PC-3 (cell line): ENCODE results near the gene CBX1. TPM values are rescaled to one million over a fixed set of nuclear protein-coding genes. Genes with fewer than 3 reads are reported as not detected.
A peak's percentile ranks its signal among the peaks of the same experiment; 100 is the strongest.

Experiments used
- ATAC-seq: fragments of 200-7000 bp; cut with Tn5 transposase; 2 replicates; pipeline ENCODE4 v1.9.1; 2020; ENCODE audit warnings: mild to moderate bottlenecking, moderate library complexity
- BruUV-seq: library from RNA; stranded (reverse); fragments of 400-500 nt; replicated peaks from 2 replicates; lab custom pipeline; 2021; lab: Mats Ljungman, UMichigan
- CTCF ChIA-PET: fragments of 300-600 bp; sonication (Branson Sonifier 250); formaldehyde crosslinking; loops from one replicate; lab custom pipeline; 2022; ENCODE audit warnings: antibody characterized with exemption; lab: Charles Lee
- POLR2A ChIA-PET: fragments of 300-600 bp; sonication (Branson Sonifier 250); formaldehyde crosslinking; loops from one replicate; lab custom pipeline; 2022; ENCODE audit warnings: antibody characterized with exemption; ENCODE audit not compliant: unreplicated experiment; lab: Charles Lee
- DNase-seq: peaks from one replicate; pipeline ENCODE4 v3.0.0-alpha.2; 2015
- H2AFZ ChIP-seq: fragments of 300-600 bp; sonication (generic); 2 replicates; pipeline ENCODE4 v1.6.0; 2016; ENCODE audit warnings: antibody characterized with exemption, low read length
- H3F3A ChIP-seq: fragments of 300-600 bp; sonication (generic); one replicate; pipeline ENCODE4 v1.6.0; 2017; ENCODE audit warnings: antibody characterized with exemption, low read length, control low read depth, mild to moderate bottlenecking; ENCODE audit not compliant: unreplicated experiment
- H3K27ac ChIP-seq: fragments of 300-600 bp; sonication (generic); 2 replicates; pipeline ENCODE4 v1.5.1; 2016; ENCODE audit warnings: mild to moderate bottlenecking, low read length
- H3K27me3 ChIP-seq: fragments of 300-600 bp; sonication (generic); 2 replicates; pipeline ENCODE4 v1.6.1; 2016; ENCODE audit warnings: low read length, mixed read lengths
- H3K36me3 ChIP-seq: fragments of 300-600 bp; sonication (generic); 2 replicates; pipeline ENCODE4 v1.6.1; 2016; ENCODE audit warnings: low read depth, mixed run types, low read length, mixed read lengths
- H3K4me1 ChIP-seq: fragments of 300-600 bp; sonication (generic); 2 replicates; pipeline ENCODE4 v1.5.1; 2016; ENCODE audit warnings: low read length; ENCODE audit not compliant: insufficient read depth
- H3K4me2 ChIP-seq: fragments of 300-600 bp; sonication (generic); 2 replicates; pipeline ENCODE4 v1.6.0; 2016; ENCODE audit warnings: low read length
- H3K4me3 ChIP-seq: fragments of 300-600 bp; sonication (generic); 2 replicates; pipeline ENCODE4 v1.5.1; 2016; ENCODE audit warnings: mild to moderate bottlenecking, low read length, mixed read lengths
- H3K79me2 ChIP-seq: fragments of 300-600 bp; sonication (generic); 2 replicates; pipeline ENCODE4 v1.6.1; 2017; ENCODE audit warnings: low read length, mixed read lengths
- H3K9ac ChIP-seq: fragments of 300-600 bp; sonication (generic); 2 replicates; pipeline ENCODE4 v1.6.0; 2016; ENCODE audit warnings: mild to moderate bottlenecking, low read length
- H3K9me2 ChIP-seq: fragments of 300-600 bp; sonication (generic); replicated peaks from 2 replicates; pipeline ENCODE4 v1.6.1; 2016; ENCODE audit warnings: mixed run types, low read length, mixed read lengths
- H3K9me3 ChIP-seq: fragments of 300-600 bp; sonication (generic); 2 replicates; pipeline ENCODE4 v1.6.1; 2016; ENCODE audit warnings: low read length, mixed read lengths
- H4K20me1 ChIP-seq: fragments of 300-600 bp; sonication (generic); 2 replicates; pipeline ENCODE4 v1.6.1; 2016; ENCODE audit warnings: low read length, mixed read lengths
- EZH2 ChIP-seq: fragments of 300-600 bp; sonication (generic); IDR thresholded peaks from one replicate; pipeline ENCODE4 v1.6.1; 2017; ENCODE audit warnings: antibody characterized with exemption, mild to moderate bottlenecking, low read length; ENCODE audit not compliant: unreplicated experiment
- EZH2phosphoT487 ChIP-seq: fragments of 300-600 bp; sonication (generic); IDR thresholded peaks from 2 replicates; pipeline ENCODE4 v1.6.1; 2018; ENCODE audit warnings: mild to moderate bottlenecking, antibody characterized with exemption, low read length, borderline replicate concordance
- intact Hi-C: fragments of 100-400 bp; cut with micrococcal nuclease; formaldehyde crosslinking; loops from 2 replicates; pipeline ENCODE4 v1.9.0; 2023
- total RNA-seq: library from RNA; depleted of rRNA; stranded (reverse); fragments of >200 nt; gene quantifications from 2 replicates; pipeline ENCODE4 v1.2.3, GENCODE V29; 2014
- TF ChIP-seq, protein P1 (sequence below): fragments of 300-600 bp; sonication (generic); conservative IDR thresholded peaks from 2 replicates; pipeline ENCODE4 v1.5.1; 2017; ENCODE audit warnings: antibody characterized with exemption, low read depth, mild to moderate bottlenecking, low read length

CBX1 gene
- total RNA-seq, 1 experiment from 2014 or later: 119 TPM

DNA sequence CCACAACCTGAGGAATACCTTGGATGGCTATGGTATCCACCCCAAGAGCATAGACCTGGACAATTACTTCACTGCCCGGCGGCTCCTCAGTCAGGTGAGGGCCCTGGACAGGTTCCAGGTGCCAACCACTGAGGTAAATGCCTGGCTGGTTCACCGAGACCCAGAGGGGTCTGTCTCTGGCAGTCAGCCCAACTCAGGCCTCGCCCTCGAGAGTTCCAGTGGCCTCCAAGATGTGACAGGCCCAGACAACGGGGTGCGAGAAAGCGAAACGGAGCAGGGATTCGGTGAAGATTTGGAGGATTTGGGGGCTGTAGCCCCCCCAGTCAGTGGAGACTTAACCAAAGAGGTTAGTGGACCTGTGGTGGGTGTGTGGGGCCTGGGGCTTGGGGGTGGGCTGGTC, 50.0 kb downstream of the CBX1 start:
- H3K4me1 ChIP-seq: peaks cover 57% of the 10 kb centered on the region
- ChIA-PET CTCF (no interaction called here), POLR2A (no interaction called here)
- H3K9ac ChIP-seq: no peak overlapping the region
- no peak for DNase-seq
- H3K9me2 ChIP-seq: no peaks in the 10 kb centered on the region
- no peaks in the 10 kb centered on the region for H3F3A ChIP-seq
- no peaks in the 10 kb centered on the region for H3K27me3 ChIP-seq
- peaks cover 49% of the 10 kb centered on the region for H4K20me1 ChIP-seq
- H3K27ac ChIP-seq: no peak overlapping the region
- no TSS peak for BruUV-seq
- H3K4me3 ChIP-seq: 0 out of 2 replicates have a peak overlapping the region, but pooled peaks have one; percentile 3
- H3K36me3 ChIP-seq: peaks cover 38% of the 10 kb centered on the region
- H3K79me2 ChIP-seq: peaks cover 83% of the 10 kb centered on the region
- no peak for ATAC-seq
- H2AFZ ChIP-seq: no peak overlapping the region
- intact Hi-C loops: no loop called here
- TF ChIP-seq, protein P1, sequence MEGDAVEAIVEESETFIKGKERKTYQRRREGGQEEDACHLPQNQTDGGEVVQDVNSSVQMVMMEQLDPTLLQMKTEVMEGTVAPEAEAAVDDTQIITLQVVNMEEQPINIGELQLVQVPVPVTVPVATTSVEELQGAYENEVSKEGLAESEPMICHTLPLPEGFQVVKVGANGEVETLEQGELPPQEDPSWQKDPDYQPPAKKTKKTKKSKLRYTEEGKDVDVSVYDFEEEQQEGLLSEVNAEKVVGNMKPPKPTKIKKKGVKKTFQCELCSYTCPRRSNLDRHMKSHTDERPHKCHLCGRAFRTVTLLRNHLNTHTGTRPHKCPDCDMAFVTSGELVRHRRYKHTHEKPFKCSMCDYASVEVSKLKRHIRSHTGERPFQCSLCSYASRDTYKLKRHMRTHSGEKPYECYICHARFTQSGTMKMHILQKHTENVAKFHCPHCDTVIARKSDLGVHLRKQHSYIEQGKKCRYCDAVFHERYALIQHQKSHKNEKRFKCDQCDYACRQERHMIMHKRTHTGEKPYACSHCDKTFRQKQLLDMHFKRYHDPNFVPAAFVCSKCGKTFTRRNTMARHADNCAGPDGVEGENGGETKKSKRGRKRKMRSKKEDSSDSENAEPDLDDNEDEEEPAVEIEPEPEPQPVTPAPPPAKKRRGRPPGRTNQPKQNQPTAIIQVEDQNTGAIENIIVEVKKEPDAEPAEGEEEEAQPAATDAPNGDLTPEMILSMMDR: no peak
- no peak for TF ChIP-seq EZH2phosphoT487
- no peak for TF ChIP-seq EZH2
- H3K9me3 ChIP-seq: no peaks in the 10 kb centered on the region
- peak overlapping the region; percentile 55 for H3K4me2 ChIP-seq

DNA sequence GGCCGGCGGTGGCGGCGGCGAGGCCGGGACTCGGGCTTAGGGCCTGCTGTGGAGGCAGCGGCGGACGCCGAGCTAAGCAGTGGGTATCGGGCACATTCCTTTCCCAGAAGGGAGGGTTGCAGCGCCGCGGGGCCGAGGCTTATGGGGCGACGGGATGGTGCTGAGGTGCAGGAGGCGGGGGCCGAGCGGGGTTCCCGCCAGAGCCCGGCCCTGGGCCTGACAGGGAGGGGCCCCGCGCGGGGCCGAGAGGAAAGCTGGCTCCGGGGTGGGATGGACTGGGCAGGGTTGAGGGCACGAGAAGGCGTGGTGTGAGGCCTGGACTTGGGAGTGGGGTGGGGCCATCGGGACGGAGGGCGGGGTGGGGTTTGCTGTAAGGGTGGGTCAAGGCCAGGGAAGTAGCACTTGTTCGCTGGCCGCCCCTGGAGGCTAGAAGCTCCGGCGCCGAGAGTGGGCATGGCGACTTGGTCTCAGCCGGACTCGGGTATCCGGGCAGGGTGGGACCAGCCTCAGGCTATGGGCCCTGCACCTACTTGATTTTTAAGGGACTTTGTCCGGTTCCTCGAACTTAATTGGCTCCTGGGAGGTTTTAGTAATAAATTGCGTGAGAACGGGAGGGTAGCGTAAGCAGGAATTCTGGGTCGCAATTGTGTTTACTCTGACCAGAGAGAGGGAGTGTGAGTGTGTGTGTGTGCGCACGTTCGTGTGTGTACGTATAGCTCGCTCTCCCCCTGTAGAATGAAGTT, 52.7 kb downstream of the CBX1 start:
- ATAC-seq (peak; percentile 75), DNase-seq (peak; percentile 90)
- Histone ChIP-seq H3K9ac (peak overlapping the region; percentile 97), H3K9me3 (no peaks in the 10 kb centered on the region), H3K4me2 (peak overlapping the region; percentile 84), H3K27ac (peak overlapping the region; percentile 92), H3K27me3 (no peaks in the 10 kb centered on the region), H3K4me1 (peaks cover 66% of the 10 kb centered on the region), H2AFZ (peak overlapping the region; percentile 85), H3K79me2 (peaks cover 58% of the 10 kb centered on the region), H3K9me2 (no peaks in the 10 kb centered on the region), H3F3A (no peaks in the 10 kb centered on the region), H3K4me3 (peak overlapping the region; percentile 69), H4K20me1 (peaks cover 29% of the 10 kb centered on the region), H3K36me3 (peaks cover 24% of the 10 kb centered on the region)
- TF ChIP-seq EZH2phosphoT487 (no peak), EZH2 (no peak)
- TF ChIP-seq, protein P1: no peak
- ChIA-PET POLR2A (interaction anchor here (0.5 to 1.1 kb wide), 19 partner anchors 10 to 1314 kb away, joined by 3 to 23 read pairs (median 4); partner anchors contain the start of genes LRRC46 and MRPL10), CTCF (interaction anchor here (0.6 to 2.9 kb wide), 5 partner anchors 14 to 550 kb away, joined by 3 to 42 read pairs (median 3); no protein-coding TSS in a partner anchor)
- intact Hi-C loops: loop anchor here (1.0 to 2.0 kb wide), 3 partner anchors 22 to 52 kb away; partner anchors contain the start of gene CBX1
- no TSS peak for BruUV-seq
